Astrocyte of the cerebellum (primary cell): ENCODE measurements around the gene NLGN1.

Source experiments
- DNase-seq: peaks from one replicate; pipeline ENCODE4 v3.0.0-alpha.2; 2011; ENCODE audit warnings: low read depth
- H3K4me3 ChIP-seq: 2 replicates; pipeline ENCODE4 v1.5.1; 2011; ENCODE audit warnings: mild to moderate bottlenecking, low read depth, low read length, moderate library complexity
- CTCF ChIP-seq: IDR thresholded peaks from 2 replicates; pipeline ENCODE4 v1.5.1; 2012; ENCODE audit warnings: low read length, low read depth, moderate library complexity, mild to moderate bottlenecking; ENCODE audit errors: missing control alignments
- in situ Hi-C: cut with HindIII; loops from 2 replicates; pipeline ENCODE4 v1.10.0; 2017; ENCODE audit warnings: low sequenced_read_pairs

The NLGN1 gene

GRCh38 chr3:174334111-174334510, 936.6 kb downstream of the NLGN1 start:
- no peak overlapping the region for H3K4me3 ChIP-seq
- no peak for TF ChIP-seq CTCF
- in situ Hi-C loops: no loop called here
- no peak for DNase-seq

GRCh38 chr3:174335324-174335723, 937.8 kb downstream of the NLGN1 start:
- H3K4me3 ChIP-seq: no peak overlapping the region
- DNase-seq: no peak
- TF ChIP-seq CTCF: no peak
- in situ Hi-C loops: no loop called here

GRCh38 chr3:174335910-174336309, 938.4 kb downstream of the NLGN1 start:
- no peak for TF ChIP-seq CTCF
- DNase-seq: no peak
- in situ Hi-C loops: no loop called here
- no peak overlapping the region for H3K4me3 ChIP-seq
